ENCODE results near the gene GJA8.
A peak's percentile ranks its signal among the peaks of the same experiment; 100 is the strongest.
"Not testable (repeated sequence)": the region's sequence is repeated elsewhere in the genome, so short reads cannot be mapped to it uniquely, and the experiment has no call there.

The GJA8 gene

GRCh38 chr1:147927215-147927614, 24.6 kb downstream of the GJA8 start:
- H3K4me3 ChIP-seq (ENCODE audit: low read depth, low read length) = not testable (repeated sequence)

- H3K4me3 ChIP-seq (ENCODE audit: low read depth, low read length) = not testable (repeated sequence)
Measured at GRCh38 chr1:147927689-147928088, 25.1 kb downstream of the GJA8 start.

- peak within 1 kb of the TSS; percentile 69 for H3K4me3 ChIP-seq (ENCODE audit: low read depth, low read length)
Measured at GRCh38 chr1:147928236-147929132, 25.9 kb downstream of the GJA8 start, which contains the start of gene GPR89B. TSS of gene GPR89B (plus strand) at chr1:147928420. CDS start at chr1:147928537, 117 bp downstream.

- H3K4me3 ChIP-seq (ENCODE audit: low read depth, low read length) = not testable (repeated sequence)
Measured at GRCh38 chr1:147931137-147931536, 28.5 kb downstream of the GJA8 start.

- not testable (repeated sequence) for H3K4me3 ChIP-seq (ENCODE audit: low read depth, low read length)
Measured at GRCh38 chr1:147935296-147935695, 32.7 kb downstream of the GJA8 start.

- H3K4me3 ChIP-seq (ENCODE audit: low read depth, low read length) = not testable (repeated sequence)
Measured at GRCh38 chr1:147940456-147940855, 37.9 kb downstream of the GJA8 start.

GRCh38 chr1:147942563-147942962, 40.0 kb downstream of the GJA8 start:
- H3K4me3 ChIP-seq (ENCODE audit: low read depth, low read length) = not testable (repeated sequence)

GRCh38 chr1:147949517-147949916, 46.9 kb downstream of the GJA8 start:
- H3K4me3 ChIP-seq (ENCODE audit: low read depth, low read length) = not testable (repeated sequence)
